Caco-2 (cell line): ENCODE results near the gene LAMTOR4. TPM values are rescaled to one million over a fixed set of nuclear protein-coding genes. Genes with fewer than 3 reads are reported as not detected.

Source experiments
- BruUV-seq: library from RNA; stranded (reverse); fragments of 400-500 nt; replicated peaks from 2 replicates; lab custom pipeline; 2021; lab: Mats Ljungman, UMichigan
- CTCF ChIA-PET: fragments of 300-600 bp; sonication (Branson Sonifier 250); formaldehyde crosslinking; loops from one replicate; lab custom pipeline; 2022; ENCODE audit warnings: antibody characterized with exemption; lab: Charles Lee
- POLR2A ChIA-PET: fragments of 300-600 bp; sonication (Branson Sonifier 250); formaldehyde crosslinking; loops from one replicate; lab custom pipeline; 2022; ENCODE audit warnings: antibody characterized with exemption; lab: Charles Lee
- DNase-seq, 2 experiments: peaks; one replicate each; pipeline versions ENCODE4 v3.0.0 to v3.0.0-alpha.2; 2020 to 2022
- H3K27me3 ChIP-seq: replicated peaks from 2 replicates; pipeline ENCODE4 v1.6.0; 2011; ENCODE audit warnings: low read length; ENCODE audit not compliant: control insufficient read depth, insufficient read depth
- H3K36me3 ChIP-seq: 2 replicates; pipeline ENCODE4 v1.5.1; 2011; ENCODE audit warnings: low read length; ENCODE audit not compliant: control insufficient read depth, insufficient read depth
- H3K4me1 ChIP-seq: fragments of 250-450 bp; sonication (Bioruptor Pico); 2 replicates; pipeline ENCODE4 v1.5.1; 2020; ENCODE audit warnings: mild to moderate bottlenecking
- H3K4me3 ChIP-seq: 2 replicates; pipeline ENCODE4 v1.5.1; 2011; ENCODE audit warnings: low read depth, mild to moderate bottlenecking, control low read depth, low read length
- H3K9me3 ChIP-seq: fragments of 250-450 bp; sonication (Bioruptor Pico); 2 replicates; pipeline ENCODE4 v1.5.1; 2020; ENCODE audit warnings: mild to moderate bottlenecking, moderate library complexity
- H3K27ac Mint-ChIP-seq: one replicate; pipeline ENCODE4 v1.8.0; 2022; ENCODE audit warnings: mixed read lengths; ENCODE audit not compliant: unreplicated experiment
- H3K27me3 Mint-ChIP-seq: one replicate; pipeline ENCODE4 v1.8.0; 2022; ENCODE audit warnings: mixed read lengths; ENCODE audit not compliant: insufficient read depth, unreplicated experiment
- H3K36me3 Mint-ChIP-seq: one replicate; pipeline ENCODE4 v1.8.0; 2022; ENCODE audit warnings: mild to moderate bottlenecking, mixed read lengths; ENCODE audit not compliant: insufficient read depth, unreplicated experiment
- H3K4me1 Mint-ChIP-seq: one replicate; pipeline ENCODE4 v1.8.0; 2022; ENCODE audit warnings: low read depth, mixed read lengths; ENCODE audit not compliant: unreplicated experiment
- H3K4me3 Mint-ChIP-seq: one replicate; pipeline ENCODE4 v1.8.0; 2022; ENCODE audit warnings: mild to moderate bottlenecking, moderate library complexity, mixed read lengths; ENCODE audit not compliant: unreplicated experiment
- H3K9me3 Mint-ChIP-seq: one replicate; pipeline ENCODE4 v1.8.0; 2022; ENCODE audit warnings: mixed read lengths; ENCODE audit not compliant: unreplicated experiment
- intact Hi-C: fragments of 100-400 bp; cut with micrococcal nuclease; formaldehyde crosslinking; loops from one replicate; pipeline ENCODE4 v1.10.0; 2022; ENCODE audit not compliant: unreplicated experiment
- total RNA-seq: library from RNA; stranded (reverse); gene quantifications from 2 replicates; pipeline ENCODE4 v1.2.3, GENCODE V29; 2022
- TF ChIP-seq, protein P1 (sequence below), 2 experiments: fragments of 200-600 bp in 1 of 2; IDR thresholded peaks; 1 replicate in 1 of 2; 2 replicates in 1 of 2; pipeline versions ENCODE4 v1.5.1 to v1.8.0; 2011 to 2022; ENCODE audit warnings: antibody characterized with exemption in 1 of 2, control low read depth in 1 of 2, inconsistent platforms in 1 of 2, low read depth in 1 of 2, low read length in 1 of 2, mild to moderate bottlenecking in 1 of 2, moderate library complexity in 1 of 2; ENCODE audit not compliant: insufficient read depth in 1 of 2, severe bottlenecking in 1 of 2, unreplicated experiment in 1 of 2

LAMTOR4 gene
- total RNA-seq, 1 experiment from 2014 or later = 107 TPM

DNA sequence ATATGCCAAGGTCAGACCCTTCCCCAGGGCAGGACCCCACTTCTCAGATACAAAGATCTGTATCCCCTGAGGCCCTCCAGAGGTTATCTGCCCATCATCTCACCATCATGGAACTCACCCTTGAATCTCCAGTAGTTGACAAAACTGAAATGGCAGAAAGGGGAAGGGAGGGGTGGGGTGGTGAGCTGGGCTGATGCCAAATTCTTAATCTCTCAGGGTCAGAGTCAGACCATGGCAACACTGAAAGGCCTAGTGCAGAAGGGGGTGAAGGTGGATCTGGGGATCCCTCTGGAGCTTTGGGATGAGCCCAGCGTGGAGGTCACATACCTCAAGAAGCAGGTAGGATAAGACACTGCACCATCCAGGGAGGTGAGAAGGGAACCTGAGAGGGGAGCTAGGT lies 26.1 kb upstream of the LAMTOR4 start:
- Mint-ChIP-seq H3K27me3 (no peaks in the 10 kb centered on the region), H3K4me1 (peaks cover 22% of the 10 kb centered on the region), H3K27ac (no peak overlapping the region), H3K9me3 (no peaks in the 10 kb centered on the region), H3K4me3 (no peak overlapping the region), H3K36me3 (peaks cover 35% of the 10 kb centered on the region)
- TF ChIP-seq, protein P1, sequence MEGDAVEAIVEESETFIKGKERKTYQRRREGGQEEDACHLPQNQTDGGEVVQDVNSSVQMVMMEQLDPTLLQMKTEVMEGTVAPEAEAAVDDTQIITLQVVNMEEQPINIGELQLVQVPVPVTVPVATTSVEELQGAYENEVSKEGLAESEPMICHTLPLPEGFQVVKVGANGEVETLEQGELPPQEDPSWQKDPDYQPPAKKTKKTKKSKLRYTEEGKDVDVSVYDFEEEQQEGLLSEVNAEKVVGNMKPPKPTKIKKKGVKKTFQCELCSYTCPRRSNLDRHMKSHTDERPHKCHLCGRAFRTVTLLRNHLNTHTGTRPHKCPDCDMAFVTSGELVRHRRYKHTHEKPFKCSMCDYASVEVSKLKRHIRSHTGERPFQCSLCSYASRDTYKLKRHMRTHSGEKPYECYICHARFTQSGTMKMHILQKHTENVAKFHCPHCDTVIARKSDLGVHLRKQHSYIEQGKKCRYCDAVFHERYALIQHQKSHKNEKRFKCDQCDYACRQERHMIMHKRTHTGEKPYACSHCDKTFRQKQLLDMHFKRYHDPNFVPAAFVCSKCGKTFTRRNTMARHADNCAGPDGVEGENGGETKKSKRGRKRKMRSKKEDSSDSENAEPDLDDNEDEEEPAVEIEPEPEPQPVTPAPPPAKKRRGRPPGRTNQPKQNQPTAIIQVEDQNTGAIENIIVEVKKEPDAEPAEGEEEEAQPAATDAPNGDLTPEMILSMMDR (IDR thresholded peaks at IDR 0.05; ENCODE audit: insufficient read depth in 1 of 2, low read depth in 1 of 2, low read length in 1 of 2, severe bottlenecking in 1 of 2, unreplicated experiment in 1 of 2) = no peak
- H3K9me3 ChIP-seq = no peaks in the 10 kb centered on the region
- no peaks in the 10 kb centered on the region for H3K36me3 ChIP-seq
- ChIA-PET POLR2A (no interaction called here), CTCF (no interaction called here)
- peaks cover 19% of the 10 kb centered on the region for H3K4me1 ChIP-seq
- no peak overlapping the region for H3K4me3 ChIP-seq
- DNase-seq = no peak
- intact Hi-C loops = no loop called here
- BruUV-seq = no TSS peak
- H3K27me3 ChIP-seq = no peaks in the 10 kb centered on the region

DNA sequence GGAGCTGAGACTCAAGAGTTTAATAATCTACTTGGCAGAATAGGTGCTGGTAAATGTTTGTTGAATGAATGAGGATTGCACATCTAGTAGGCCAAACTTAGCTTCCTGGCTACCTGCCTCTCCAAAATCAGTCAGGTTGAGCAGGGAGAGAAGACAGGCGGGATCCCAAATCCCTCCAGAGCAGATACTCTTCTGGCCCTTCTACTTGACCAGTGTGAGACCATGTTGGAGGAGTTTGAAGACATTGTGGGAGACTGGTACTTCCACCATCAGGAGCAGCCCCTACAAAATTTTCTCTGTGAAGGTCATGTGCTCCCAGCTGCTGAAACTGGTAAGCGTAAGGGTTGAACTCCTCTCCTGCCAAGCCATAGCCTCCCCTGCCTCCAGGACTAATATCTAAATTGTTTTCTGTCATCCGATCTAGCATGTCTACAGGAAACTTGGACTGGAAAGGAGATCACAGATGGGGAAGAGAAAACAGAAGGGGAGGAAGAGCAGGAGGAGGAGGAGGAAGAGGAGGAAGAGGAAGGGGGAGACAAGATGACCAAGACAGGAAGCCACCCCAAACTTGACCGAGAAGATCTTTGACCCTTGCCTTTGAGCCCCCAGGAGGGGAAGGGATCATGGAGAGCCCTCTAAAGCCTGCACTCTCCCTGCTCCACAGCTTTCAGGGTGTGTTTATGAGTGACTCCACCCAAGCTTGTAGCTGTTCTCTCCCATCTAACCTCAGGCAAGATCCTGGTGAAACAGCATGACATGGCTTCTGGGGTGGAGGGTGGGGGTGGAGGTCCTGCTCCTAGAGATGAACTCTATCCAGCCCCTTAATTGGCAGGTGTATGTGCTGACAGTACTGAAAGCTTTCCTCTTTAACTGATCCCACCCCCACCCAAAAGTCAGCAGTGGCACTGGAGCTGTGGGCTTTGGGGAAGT lies 24.2 kb upstream of the LAMTOR4 start:
- POLR2A ChIA-PET = interaction anchor here (0.6 to 0.9 kb wide), 3 partner anchors 23 to 84 kb away, joined by 3 to 4 read pairs (median 3); partner anchors contain the start of genes AP4M1, LAMTOR4 and MCM7
- Histone ChIP-seq H3K9me3 (no peaks in the 10 kb centered on the region), H3K36me3 (no peaks in the 10 kb centered on the region), H3K27me3 (no peaks in the 10 kb centered on the region), H3K4me1 (peaks cover 26% of the 10 kb centered on the region), H3K4me3 (no peak overlapping the region)
- CTCF ChIA-PET = no interaction called here
- Mint-ChIP-seq H3K27ac (no peak overlapping the region), H3K4me3 (peak overlapping the region; percentile 37), H3K27me3 (no peaks in the 10 kb centered on the region), H3K36me3 (peaks cover 23% of the 10 kb centered on the region), H3K4me1 (peaks cover 22% of the 10 kb centered on the region), H3K9me3 (no peaks in the 10 kb centered on the region)
- no TSS peak for BruUV-seq
- no peak for DNase-seq
- intact Hi-C loops = loop anchor here (1.0 kb wide), 1 partner anchor 23 kb away; the partner anchor contains the start of genes AP4M1 and MCM7
- TF ChIP-seq, protein P1 (IDR thresholded peaks at IDR 0.05; ENCODE audit: insufficient read depth in 1 of 2, low read depth in 1 of 2, low read length in 1 of 2, severe bottlenecking in 1 of 2, unreplicated experiment in 1 of 2) = no peak

DNA sequence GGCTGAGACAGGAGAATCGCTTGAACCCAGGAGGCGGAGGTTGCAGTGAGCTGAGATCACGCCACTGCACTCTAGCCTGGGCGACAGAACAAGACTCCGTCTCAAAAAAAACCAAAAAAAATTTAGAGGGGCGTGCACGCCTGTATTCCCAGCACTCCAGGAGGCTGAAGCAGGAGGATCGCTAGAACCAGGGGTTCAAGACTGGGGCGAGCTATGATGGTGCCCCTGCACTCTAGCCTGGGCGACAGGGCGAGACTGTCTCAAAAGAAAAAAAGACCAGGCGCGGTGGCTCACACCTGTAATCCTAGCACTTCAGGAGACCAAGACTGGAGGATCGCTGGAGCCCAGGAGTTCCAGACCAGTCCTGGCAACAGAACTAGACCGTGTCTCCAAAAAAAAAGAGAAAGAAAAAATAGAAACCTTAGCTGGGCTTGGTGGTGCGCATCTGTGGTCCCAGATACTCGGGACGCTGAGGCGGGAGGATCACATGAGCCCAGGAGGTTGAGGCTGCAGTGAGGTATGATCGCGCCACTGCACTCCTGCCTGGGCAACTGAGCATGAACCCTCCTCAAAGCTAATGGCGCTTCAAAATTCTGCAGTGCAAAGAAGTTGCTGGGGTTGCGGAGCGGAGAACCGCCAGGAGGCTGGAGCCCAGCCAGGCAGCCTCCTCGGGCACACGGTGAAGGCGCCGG lies 22.3 kb upstream of the LAMTOR4 start:
- no peaks in the 10 kb centered on the region for H3K27me3 ChIP-seq
- TF ChIP-seq, protein P1 (IDR thresholded peaks at IDR 0.05; ENCODE audit: insufficient read depth in 1 of 2, low read depth in 1 of 2, low read length in 1 of 2, severe bottlenecking in 1 of 2, unreplicated experiment in 1 of 2) = no peak
- Mint-ChIP-seq H3K27ac (peak overlapping the region; percentile 99), H3K9me3 (no peaks in the 10 kb centered on the region), H3K27me3 (no peaks in the 10 kb centered on the region), H3K4me3 (peak overlapping the region; percentile 99), H3K36me3 (peaks cover 23% of the 10 kb centered on the region), H3K4me1 (peaks cover 17% of the 10 kb centered on the region)
- BruUV-seq = TSS peak; percentile 79
- CTCF ChIA-PET = no interaction called here
- no peaks in the 10 kb centered on the region for H3K36me3 ChIP-seq
- POLR2A ChIA-PET = interaction anchor here (0.6 to 2.1 kb wide), 4 partner anchors 22 to 122 kb away, joined by 3 to 23 read pairs (median 4); partner anchors contain the start of genes AP4M1, LAMTOR4 and MCM7
- no peak for DNase-seq
- H3K9me3 ChIP-seq = no peaks in the 10 kb centered on the region
- peaks cover 20% of the 10 kb centered on the region for H3K4me1 ChIP-seq
- H3K4me3 ChIP-seq = peak overlapping the region; percentile 95
- intact Hi-C loops = no loop called here
